ENCODE results near the gene IL1R1. TPM values are rescaled to one million over a fixed set of nuclear protein-coding genes. Genes with fewer than 3 reads are reported as not detected.

The IL1R1 gene
- total and polyA plus RNA-seq, 2 of the 4 experiments (the other 2 are of a cell fraction): 6.5 to 13.8 TPM

DNA sequence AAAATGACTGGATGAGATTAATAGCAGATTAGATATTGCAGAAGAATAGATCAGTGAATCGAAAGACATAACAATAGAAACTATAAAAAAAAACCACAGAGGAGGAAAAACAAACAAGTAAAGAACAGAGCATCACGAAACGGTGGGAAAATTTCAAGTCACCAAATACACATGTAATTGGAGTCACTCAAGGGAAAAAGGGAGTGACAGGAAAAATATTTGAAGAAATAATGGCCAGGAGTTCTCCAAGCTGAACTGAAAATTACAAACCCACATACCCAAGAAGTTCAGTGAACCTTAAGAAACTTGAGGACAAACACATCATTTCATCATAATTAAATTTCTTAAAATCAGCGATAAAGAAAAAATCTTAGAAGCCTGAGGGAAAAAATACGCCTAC, 11.0 kb upstream of the IL1R1 start:
- intact Hi-C loops (cut with micrococcal nuclease) (no loop called here), in situ Hi-C loops (cut with MboI; ENCODE audit: low sequenced_read_pairs) (no loop called here), dilution Hi-C loops (cut with HindIII; ENCODE audit: low sequenced_read_pairs, unreplicated experiment) (no loop called here)
- no peak overlapping the region for H3K14ac ChIP-seq (replicated peaks; ENCODE audit: low read depth, low read length)
- no peak overlapping the region for H2AFZ ChIP-seq (replicated peaks; ENCODE audit: low read length, poor library complexity)
- DNase-seq (no peak), ATAC-seq (ENCODE audit: low read depth) (no peak)
- no peak overlapping the region for H2BK5ac ChIP-seq (ENCODE audit: low read depth, low read length, poor library complexity, severe bottlenecking)
- peaks cover 0 to 8% of the 10 kb centered on the region in 2 experiments; a peak in 2 of 4 replicates for H3K79me1 ChIP-seq (ENCODE audit: low read depth in 1 of 2, low read length in 2 of 2)
- no TSS peak for BruUV-seq (replicated peaks)
- H3K27ac ChIP-seq (ENCODE audit: insufficient read depth, low read length): no peak overlapping the region
- H3K4me3 ChIP-seq (ENCODE audit: insufficient read depth, low read depth, low read length): no peak overlapping the region
- POLR2A ChIA-PET (ENCODE audit: unreplicated experiment): no interaction called here
- no peaks in the 10 kb centered on the region for H4K20me1 ChIP-seq (ENCODE audit: insufficient read depth, low read length)
- H3K9ac ChIP-seq (ENCODE audit: low read depth, low read length): no peak overlapping the region
- H3K36me3 ChIP-seq (ENCODE audit: control insufficient read depth, insufficient read depth, low read length): no peaks in the 10 kb centered on the region
- CTCF ChIA-PET: no interaction called here
- H2BK120ac ChIP-seq (ENCODE audit: low read depth, low read length): no peak overlapping the region
- no peak overlapping the region for H4K5ac ChIP-seq (ENCODE audit: low read depth, low read length)
- H2AK9ac ChIP-seq (replicated peaks; ENCODE audit: low read depth, low read length, poor library complexity): no peak overlapping the region
- no peaks in the 10 kb centered on the region for H3K27me3 ChIP-seq (ENCODE audit: control insufficient read depth, insufficient read depth, low read length)
- H3K18ac ChIP-seq (ENCODE audit: low read depth, low read length): no peak overlapping the region
- no peak overlapping the region for H4K91ac ChIP-seq (ENCODE audit: insufficient read depth, low read depth, low read length)
- H2BK20ac ChIP-seq (ENCODE audit: low read depth, low read length): no peak overlapping the region
- peaks cover 9% of the 10 kb centered on the region; the same call in 1 of the 2 replicates for H3K9me1 ChIP-seq (ENCODE audit: insufficient read depth, low read length)
- no peak overlapping the region for H3K23ac ChIP-seq (ENCODE audit: low read depth, low read length)
- H3K4me1 ChIP-seq (ENCODE audit: control insufficient read depth, insufficient read depth, low read length): peaks cover 17% of the 10 kb centered on the region
- no peaks in the 10 kb centered on the region for H3K9me3 ChIP-seq (ENCODE audit: control insufficient read depth, insufficient read depth, low read length)
- no CpG with 5 or more reads among the region's 5 CpGs for WGBS, 2 experiments (ENCODE audit: extremely low coverage in 2 of 2, insufficient read length in 1 of 2)
- H3K4me2 ChIP-seq (ENCODE audit: low read depth, low read length): no peak overlapping the region
- H4K8ac ChIP-seq (ENCODE audit: low read depth in 2 of 2, low read length in 2 of 2): no peak overlapping the region
- H3K56ac ChIP-seq (ENCODE audit: extremely low read depth, insufficient read depth, low read length): no peak overlapping the region
- H2AK5ac ChIP-seq (ENCODE audit: low read depth, low read length): no peak overlapping the region
- no peak overlapping the region for H3K4ac ChIP-seq (ENCODE audit: low read depth, low read length)
- no peak overlapping the region for H2BK15ac ChIP-seq (ENCODE audit: low read depth, low read length)
- TF ChIP-seq RFX5 (IDR thresholded peaks at IDR 0.05; ENCODE audit: low read depth, low read length): no peak
- no peak for TF ChIP-seq SMC3 (IDR thresholded peaks at IDR 0.05; ENCODE audit: low read depth, low read length)
- no peak for TF ChIP-seq POLR2A (IDR thresholded peaks at IDR 0.05; ENCODE audit: low read depth, low read length)
- TF ChIP-seq, protein P1, sequence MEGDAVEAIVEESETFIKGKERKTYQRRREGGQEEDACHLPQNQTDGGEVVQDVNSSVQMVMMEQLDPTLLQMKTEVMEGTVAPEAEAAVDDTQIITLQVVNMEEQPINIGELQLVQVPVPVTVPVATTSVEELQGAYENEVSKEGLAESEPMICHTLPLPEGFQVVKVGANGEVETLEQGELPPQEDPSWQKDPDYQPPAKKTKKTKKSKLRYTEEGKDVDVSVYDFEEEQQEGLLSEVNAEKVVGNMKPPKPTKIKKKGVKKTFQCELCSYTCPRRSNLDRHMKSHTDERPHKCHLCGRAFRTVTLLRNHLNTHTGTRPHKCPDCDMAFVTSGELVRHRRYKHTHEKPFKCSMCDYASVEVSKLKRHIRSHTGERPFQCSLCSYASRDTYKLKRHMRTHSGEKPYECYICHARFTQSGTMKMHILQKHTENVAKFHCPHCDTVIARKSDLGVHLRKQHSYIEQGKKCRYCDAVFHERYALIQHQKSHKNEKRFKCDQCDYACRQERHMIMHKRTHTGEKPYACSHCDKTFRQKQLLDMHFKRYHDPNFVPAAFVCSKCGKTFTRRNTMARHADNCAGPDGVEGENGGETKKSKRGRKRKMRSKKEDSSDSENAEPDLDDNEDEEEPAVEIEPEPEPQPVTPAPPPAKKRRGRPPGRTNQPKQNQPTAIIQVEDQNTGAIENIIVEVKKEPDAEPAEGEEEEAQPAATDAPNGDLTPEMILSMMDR (conservative IDR thresholded peaks at IDR 0.05; ENCODE audit: low read depth, low read length): no peak

Measured in IMR-90 (cell line).